Activated CD4-positive, alpha-beta T cell treated with anti-CD3 and anti-CD28 coated beads, Interleukin-2, amount 10 ng/mL, durations not matched to agents 24 days and 14 days (primary cell): ENCODE data around the gene GNAQ. TPM values are rescaled to one million over a fixed set of nuclear protein-coding genes. Genes with fewer than 3 reads are reported as not detected.
"Not testable (repeated sequence)": the region's sequence is repeated elsewhere in the genome, so short reads cannot be mapped to it uniquely, and the experiment has no call there.

ENCODE experiments used
- DNase-seq: peaks from one replicate; pipeline ENCODE4 v3.0.0; 2022
- H3K27ac Mint-ChIP-seq: one replicate; pipeline ENCODE4 v1.8.0; 2022; ENCODE audit warnings: mild to moderate bottlenecking, mixed read lengths
- H3K27me3 Mint-ChIP-seq: one replicate; pipeline ENCODE4 v1.8.0; 2022; ENCODE audit warnings: mixed read lengths
- H3K36me3 Mint-ChIP-seq: one replicate; pipeline ENCODE4 v1.8.0; 2022; ENCODE audit warnings: low read depth, mild to moderate bottlenecking, mixed read lengths
- H3K4me1 Mint-ChIP-seq: one replicate; pipeline ENCODE4 v1.8.0; 2021; ENCODE audit warnings: mixed read lengths
- H3K4me3 Mint-ChIP-seq: one replicate; pipeline ENCODE4 v1.8.0; 2022; ENCODE audit warnings: mild to moderate bottlenecking, moderate library complexity, mixed read lengths
- H3K9me3 Mint-ChIP-seq: one replicate; pipeline ENCODE4 v1.8.0; 2021; ENCODE audit warnings: mixed read lengths
- intact Hi-C: fragments of 100-400 bp; cut with micrococcal nuclease; formaldehyde crosslinking; loops from one replicate; pipeline ENCODE4 v1.15.1; 2023
- total RNA-seq: library from RNA; stranded (reverse); gene quantifications from 2 replicates; pipeline ENCODE4 v1.2.3, GENCODE V29; 2022

Gene GNAQ
- total RNA-seq, 1 donor from 2014 or later = 22.7 TPM

DNA sequence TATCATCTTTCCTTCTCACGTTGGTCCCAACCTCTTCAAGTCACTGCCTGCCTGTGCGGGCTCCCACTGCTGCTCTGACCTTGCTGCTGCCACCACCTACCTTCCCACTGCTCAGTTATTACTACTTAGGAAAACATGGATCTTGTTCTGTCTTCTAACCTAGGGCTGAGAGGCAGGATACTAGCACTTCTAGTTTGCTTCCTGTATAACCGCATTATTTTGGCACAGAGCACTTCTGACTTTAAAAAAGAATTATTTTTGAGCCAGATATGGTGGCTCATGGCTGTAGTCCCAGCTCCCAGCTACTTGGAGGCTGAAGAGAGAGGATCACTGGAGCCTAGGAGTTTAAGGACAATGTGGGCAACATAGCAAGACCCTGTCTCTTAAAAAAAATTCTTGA, 248.1 kb downstream of the GNAQ start:
- Mint-ChIP-seq H3K4me3 (no peak overlapping the region), H3K4me1 (peaks cover 29% of the 10 kb centered on the region), H3K27ac (no peak overlapping the region), H3K36me3 (peaks cover 22% of the 10 kb centered on the region), H3K27me3 (no peaks in the 10 kb centered on the region), H3K9me3 (peaks cover 3% of the 10 kb centered on the region)
- intact Hi-C loops = loop anchor here (2.0 kb wide), 2 partner anchors 13 to 17 kb away; no protein-coding TSS in a partner anchor
- DNase-seq = no peak

- peaks cover 34% of the 10 kb centered on the region for H3K4me1 Mint-ChIP-seq
- peak overlapping the region; percentile 75 for H3K27ac Mint-ChIP-seq
- no peak for DNase-seq
- peaks cover 11% of the 10 kb centered on the region for H3K9me3 Mint-ChIP-seq
- peaks cover 30% of the 10 kb centered on the region for H3K36me3 Mint-ChIP-seq
- peak overlapping the region; percentile 66 for H3K4me3 Mint-ChIP-seq
- intact Hi-C loops = loop anchor here (5.0 to 10.0 kb wide), 2 partner anchors 38 to 436 kb away; no protein-coding TSS in a partner anchor
- no peaks in the 10 kb centered on the region for H3K27me3 Mint-ChIP-seq
Measured at GRCh38 chr9:77779010-77779409, 252.6 kb downstream of the GNAQ start.

GRCh38 chr9:77773381-77773780, 258.2 kb downstream of the GNAQ start:
- no peak for DNase-seq
- H3K36me3 Mint-ChIP-seq = peaks cover 19% of the 10 kb centered on the region
- peaks cover 7% of the 10 kb centered on the region for H3K9me3 Mint-ChIP-seq
- intact Hi-C loops = loop anchor here (10.0 kb wide), 1 partner anchor 441 kb away; no protein-coding TSS in a partner anchor
- H3K4me1 Mint-ChIP-seq = peaks cover 7% of the 10 kb centered on the region
- no peak overlapping the region for H3K27ac Mint-ChIP-seq
- H3K4me3 Mint-ChIP-seq = no peak overlapping the region
- H3K27me3 Mint-ChIP-seq = no peaks in the 10 kb centered on the region

GRCh38 chr9:77772646-77773045, 259.0 kb downstream of the GNAQ start:
- intact Hi-C loops = loop anchor here (10.0 kb wide), 1 partner anchor 442 kb away; no protein-coding TSS in a partner anchor
- DNase-seq = no peak
- Mint-ChIP-seq H3K4me3 (no peak overlapping the region), H3K4me1 (peaks cover 4% of the 10 kb centered on the region), H3K27me3 (no peaks in the 10 kb centered on the region), H3K9me3 (peaks cover 3% of the 10 kb centered on the region), H3K36me3 (peaks cover 14% of the 10 kb centered on the region), H3K27ac (no peak overlapping the region)

DNA sequence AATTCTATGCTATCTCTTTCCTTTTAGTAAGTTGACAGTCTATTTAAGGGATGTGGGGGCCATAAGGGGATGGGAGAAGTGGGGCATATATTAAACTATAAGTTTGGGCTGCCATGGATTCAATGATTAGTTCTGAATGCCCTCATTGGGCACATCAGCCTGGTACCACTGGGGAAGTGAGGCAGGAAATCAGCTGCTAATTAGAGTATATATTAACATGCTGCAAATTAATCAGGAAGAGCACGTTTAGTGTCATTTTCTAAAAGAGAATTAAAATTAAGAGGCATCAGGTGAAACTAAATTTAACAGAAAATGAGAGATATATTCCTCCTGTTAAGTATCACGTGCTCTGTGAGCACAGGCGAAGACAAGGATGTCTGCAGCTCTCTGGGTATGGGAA, 260.4 kb downstream of the GNAQ start:
- H3K4me3 Mint-ChIP-seq = no peak overlapping the region
- intact Hi-C loops = loop anchor here (10.0 kb wide), 1 partner anchor 444 kb away; no protein-coding TSS in a partner anchor
- H3K36me3 Mint-ChIP-seq = peaks cover 6% of the 10 kb centered on the region
- no peaks in the 10 kb centered on the region for H3K9me3 Mint-ChIP-seq
- no peaks in the 10 kb centered on the region for H3K4me1 Mint-ChIP-seq
- no peak overlapping the region for H3K27ac Mint-ChIP-seq
- DNase-seq = no peak
- H3K27me3 Mint-ChIP-seq = no peaks in the 10 kb centered on the region

DNA sequence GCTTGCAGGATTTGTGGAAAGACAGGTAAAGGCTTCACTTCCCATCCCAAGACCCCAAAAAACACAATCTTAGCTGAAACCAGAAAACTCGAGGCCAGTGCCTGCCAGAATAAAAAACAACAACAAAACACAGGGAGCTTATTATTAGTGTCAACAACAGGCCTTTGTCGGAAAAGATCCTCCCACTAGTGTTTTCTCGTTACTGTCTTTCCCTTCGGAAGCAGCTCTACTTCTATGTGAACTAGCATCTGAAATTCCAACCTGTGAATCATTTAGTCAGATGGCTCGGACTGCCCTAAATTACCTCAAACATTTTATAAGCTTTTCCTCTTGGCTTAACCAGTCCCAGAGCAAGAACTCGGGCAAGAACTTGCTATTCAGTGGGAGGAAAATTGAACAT, 261.3 kb downstream of the GNAQ start:
- Mint-ChIP-seq H3K27ac (no peak overlapping the region), H3K27me3 (no peaks in the 10 kb centered on the region), H3K4me3 (no peak overlapping the region), H3K4me1 (no peaks in the 10 kb centered on the region), H3K9me3 (no peaks in the 10 kb centered on the region), H3K36me3 (peaks cover 5% of the 10 kb centered on the region)
- no peak for DNase-seq
- intact Hi-C loops = loop anchor here (10.0 kb wide), 1 partner anchor 444 kb away; no protein-coding TSS in a partner anchor

DNA sequence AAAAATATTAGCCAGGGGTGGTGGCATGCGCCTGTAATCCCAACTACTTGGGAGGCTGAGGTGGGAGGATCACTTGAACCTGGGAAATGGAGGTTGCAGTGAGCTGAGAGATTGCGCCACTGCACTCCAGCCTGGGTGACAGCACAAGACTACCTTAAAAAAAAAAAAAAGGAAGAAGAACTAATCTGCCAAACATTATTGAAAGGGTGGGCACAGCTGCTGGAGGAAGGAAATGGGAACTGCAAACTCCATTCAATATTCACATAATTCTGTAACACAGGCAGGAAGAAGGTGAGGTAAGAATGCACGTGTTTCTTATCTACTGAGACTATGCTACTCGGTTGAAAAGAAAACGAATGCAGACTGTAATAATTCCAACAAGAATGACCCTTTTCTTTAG, 262.4 kb downstream of the GNAQ start:
- H3K9me3 Mint-ChIP-seq = no peaks in the 10 kb centered on the region
- no peaks in the 10 kb centered on the region for H3K27me3 Mint-ChIP-seq
- DNase-seq = no peak
- H3K4me3 Mint-ChIP-seq = no peak overlapping the region
- intact Hi-C loops = loop anchor here (5.0 kb wide), 1 partner anchor 33 kb away; no protein-coding TSS in a partner anchor
- no peaks in the 10 kb centered on the region for H3K4me1 Mint-ChIP-seq
- peaks cover 7% of the 10 kb centered on the region for H3K36me3 Mint-ChIP-seq
- H3K27ac Mint-ChIP-seq = no peak overlapping the region

DNA sequence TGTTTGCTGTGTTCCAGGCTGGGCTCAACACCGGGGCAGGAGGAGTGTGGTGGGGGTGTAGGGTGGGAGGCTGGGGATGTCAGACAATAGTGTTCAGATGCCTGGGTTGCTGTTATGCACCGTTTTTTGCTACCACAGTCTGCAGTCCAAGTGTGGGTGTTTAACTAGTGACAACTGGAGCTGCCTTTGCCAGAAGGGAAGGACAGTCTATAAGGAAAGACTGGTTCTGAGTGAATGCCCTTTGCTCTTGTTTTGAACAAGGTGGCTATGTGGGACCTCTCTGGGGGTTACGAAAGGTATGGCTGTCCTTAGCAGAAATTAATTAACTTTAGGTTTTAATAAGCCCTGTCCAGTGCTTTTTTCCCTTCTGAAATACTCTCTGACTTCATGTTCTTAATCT, 265.0 kb downstream of the GNAQ start:
- Mint-ChIP-seq H3K4me3 (no peak overlapping the region), H3K4me1 (no peaks in the 10 kb centered on the region), H3K27ac (no peak overlapping the region), H3K9me3 (no peaks in the 10 kb centered on the region), H3K36me3 (peaks cover 3% of the 10 kb centered on the region), H3K27me3 (no peaks in the 10 kb centered on the region)
- intact Hi-C loops = loop anchor here (2.0 to 5.0 kb wide), 3 partner anchors 16 to 36 kb away; no protein-coding TSS in a partner anchor
- DNase-seq = no peak

DNA sequence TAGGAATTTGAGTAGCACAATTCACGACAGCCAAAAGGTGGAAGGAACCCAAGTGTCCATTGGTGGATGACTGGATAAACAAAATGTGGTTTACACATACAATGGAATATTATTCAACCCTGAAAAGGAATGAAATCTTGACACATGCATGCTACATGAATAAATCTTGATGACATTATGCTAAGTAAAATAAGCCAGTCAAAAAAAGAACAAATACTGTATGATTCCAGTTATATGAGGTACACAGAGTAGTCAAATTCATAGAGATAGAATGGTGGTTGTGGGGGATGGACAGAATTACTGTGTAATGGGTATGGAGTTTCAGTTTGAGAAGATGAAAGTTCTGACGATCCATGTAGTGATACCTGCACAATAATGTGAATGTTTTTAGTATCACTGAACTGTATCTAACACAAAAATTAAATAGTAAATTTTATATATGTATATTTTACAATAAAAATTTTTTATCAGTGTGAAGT, 265.8 kb downstream of the GNAQ start:
- no peak overlapping the region for H3K27ac Mint-ChIP-seq

DNA sequence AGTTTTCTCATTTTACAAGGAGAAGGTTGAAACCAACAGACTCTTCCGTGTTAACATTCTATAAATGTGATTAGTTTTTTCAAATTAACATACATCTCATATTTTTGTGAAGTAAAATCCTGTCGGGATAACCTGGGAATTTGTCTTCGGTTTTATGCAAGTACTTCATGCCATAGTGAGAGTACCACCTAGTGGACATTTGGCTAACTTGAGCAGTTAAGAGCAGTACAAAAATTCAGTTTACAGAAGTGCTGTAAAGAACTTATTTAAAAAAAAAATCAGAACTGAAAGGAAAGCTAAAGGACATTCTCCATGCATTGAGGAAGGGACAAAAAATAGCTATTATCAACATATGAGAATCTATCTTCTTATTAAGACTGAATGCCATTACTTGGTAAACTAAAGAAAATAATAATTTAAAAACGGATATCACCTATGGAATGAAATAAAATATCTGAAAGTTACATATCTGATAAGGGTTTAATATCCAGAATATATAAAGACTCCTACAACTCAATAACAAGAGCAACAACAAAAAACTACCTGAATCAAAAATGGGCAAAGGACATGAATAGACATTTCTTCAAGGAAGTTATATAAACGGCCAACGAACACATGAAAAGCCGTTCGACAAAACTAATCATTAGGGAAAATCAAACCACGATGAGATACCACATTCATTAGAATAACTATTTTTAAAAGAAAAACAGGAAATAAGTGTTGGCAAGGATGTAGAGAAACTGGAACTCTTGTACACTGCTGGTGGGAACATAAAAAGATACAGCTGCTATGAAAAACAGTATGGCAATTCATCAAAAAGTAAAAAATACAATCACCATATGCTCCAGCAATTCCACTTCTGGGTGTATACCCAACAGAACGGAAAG, 266.5 kb downstream of the GNAQ start:
- no peak overlapping the region for H3K27ac Mint-ChIP-seq
- no peaks in the 10 kb centered on the region for H3K27me3 Mint-ChIP-seq
- H3K9me3 Mint-ChIP-seq = no peaks in the 10 kb centered on the region
- no peak for DNase-seq
- H3K36me3 Mint-ChIP-seq = peaks cover 3% of the 10 kb centered on the region
- H3K4me3 Mint-ChIP-seq = no peak overlapping the region
- intact Hi-C loops = loop anchor here (2.0 to 5.0 kb wide), 2 partner anchors 37 to 76 kb away; no protein-coding TSS in a partner anchor
- H3K4me1 Mint-ChIP-seq = no peaks in the 10 kb centered on the region

More for the DNA sequence above, 265.8 kb downstream of the GNAQ start:
- Mint-ChIP-seq H3K4me3 (no peak overlapping the region), H3K9me3 (no peaks in the 10 kb centered on the region), H3K27me3 (no peaks in the 10 kb centered on the region), H3K36me3 (peaks cover 3% of the 10 kb centered on the region), H3K4me1 (no peaks in the 10 kb centered on the region)
- intact Hi-C loops = loop anchor here (2.0 to 5.0 kb wide), 4 partner anchors 15 to 75 kb away; no protein-coding TSS in a partner anchor
- DNase-seq = no peak

DNA sequence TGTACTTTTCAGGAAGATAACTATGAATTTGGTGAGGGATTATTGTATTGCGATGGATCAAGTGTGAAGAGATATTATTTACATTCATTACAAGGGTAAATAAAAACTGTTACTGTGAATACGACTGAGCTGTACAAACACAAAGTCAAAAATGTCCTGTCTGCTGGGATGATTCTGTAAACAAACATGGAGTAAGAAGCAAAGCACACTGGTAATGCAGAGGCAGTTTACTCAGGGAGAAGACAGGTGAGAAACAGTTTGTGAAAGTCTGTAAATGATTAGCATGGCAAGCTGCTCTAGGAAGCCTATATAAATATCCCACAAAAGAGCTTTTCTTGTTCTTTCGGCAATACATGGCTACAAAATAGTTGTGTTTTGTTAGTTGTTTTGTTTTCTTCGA, 268.0 kb downstream of the GNAQ start:
- H3K27me3 Mint-ChIP-seq = no peaks in the 10 kb centered on the region
- H3K4me3 Mint-ChIP-seq = no peak overlapping the region
- intact Hi-C loops = no loop called here
- no peaks in the 10 kb centered on the region for H3K9me3 Mint-ChIP-seq
- no peak for DNase-seq
- H3K36me3 Mint-ChIP-seq = peaks cover 5% of the 10 kb centered on the region
- no peaks in the 10 kb centered on the region for H3K4me1 Mint-ChIP-seq
- no peak overlapping the region for H3K27ac Mint-ChIP-seq

DNA sequence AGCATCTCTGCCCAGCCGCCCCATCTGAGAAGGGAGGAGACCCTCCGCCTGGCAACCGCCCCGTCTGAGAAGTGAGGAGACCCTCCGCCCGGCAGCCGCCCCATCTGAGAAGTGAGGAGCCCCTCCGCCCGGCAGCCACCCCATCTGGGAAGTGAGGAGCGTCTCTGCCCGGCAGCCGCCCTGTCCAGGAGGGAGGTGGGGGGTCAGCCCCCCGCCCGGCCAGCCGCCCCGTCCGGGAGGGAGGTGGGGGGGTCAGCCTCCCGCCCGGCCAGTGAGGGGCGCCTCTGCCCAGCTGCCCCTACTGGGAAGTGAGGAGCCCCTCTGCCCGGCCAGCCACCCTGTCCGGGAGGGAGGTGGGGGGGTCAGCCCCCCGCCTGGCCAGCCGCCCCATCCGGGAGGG, 270.7 kb downstream of the GNAQ start:
- intact Hi-C loops, H3K4me1 Mint-ChIP-seq, H3K27ac Mint-ChIP-seq, H3K27me3 Mint-ChIP-seq, H3K4me3 Mint-ChIP-seq, H3K9me3 Mint-ChIP-seq, DNase-seq: not testable (repeated sequence)
- peaks cover 11% of the 10 kb centered on the region for H3K36me3 Mint-ChIP-seq

DNA sequence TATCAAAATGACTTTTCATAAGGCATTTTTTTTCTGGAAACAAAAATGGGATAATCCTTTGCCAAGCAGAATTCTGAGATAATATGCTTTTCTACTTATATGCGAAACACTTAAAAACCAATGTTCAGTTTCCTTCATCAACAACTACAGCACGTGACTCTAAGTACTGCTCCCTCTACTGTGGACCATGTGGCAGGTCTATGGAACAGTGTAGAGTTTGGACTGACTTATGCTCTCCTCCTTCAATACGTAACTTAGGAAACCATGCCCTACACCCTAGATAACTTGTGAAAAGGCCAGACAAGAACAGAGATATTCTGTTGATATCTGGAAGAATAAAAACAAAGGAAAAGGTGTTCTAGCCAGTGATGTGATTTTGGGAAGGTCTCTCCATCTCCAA, 272.2 kb downstream of the GNAQ start:
- Mint-ChIP-seq H3K36me3 (peaks cover 8% of the 10 kb centered on the region), H3K4me1 (no peaks in the 10 kb centered on the region), H3K27ac (no peak overlapping the region), H3K4me3 (no peak overlapping the region), H3K9me3 (peaks cover 4% of the 10 kb centered on the region), H3K27me3 (no peaks in the 10 kb centered on the region)
- intact Hi-C loops = loop anchor here (10.0 kb wide), 1 partner anchor 275 kb away; the partner anchor contains the start of gene GNAQ
- DNase-seq = no peak

- no peak overlapping the region for H3K4me3 Mint-ChIP-seq
- no peak overlapping the region for H3K27ac Mint-ChIP-seq
- intact Hi-C loops = loop anchor here (10.0 kb wide), 1 partner anchor 278 kb away; the partner anchor contains the start of gene GNAQ
- peaks cover 8% of the 10 kb centered on the region for H3K36me3 Mint-ChIP-seq
- H3K27me3 Mint-ChIP-seq = no peaks in the 10 kb centered on the region
- peaks cover 6% of the 10 kb centered on the region for H3K4me1 Mint-ChIP-seq
- no peak for DNase-seq
- peaks cover 4% of the 10 kb centered on the region for H3K9me3 Mint-ChIP-seq
Measured at GRCh38 chr9:77756449-77756848, 275.2 kb downstream of the GNAQ start.
